SHP77 treated with DMSO at 0.1 percent for 48 hours (cell line): ENCODE data around the gene DNASE1L3.
"Not testable (repeated sequence)": the region's sequence is repeated elsewhere in the genome, so short reads cannot be mapped to it uniquely, and the experiment has no call there.

Experiments used
- DNase-seq: peaks from one replicate; lab custom pipeline; 2025; lab: John Stamatoyannopoulos, UW

The DNASE1L3 gene

DNA sequence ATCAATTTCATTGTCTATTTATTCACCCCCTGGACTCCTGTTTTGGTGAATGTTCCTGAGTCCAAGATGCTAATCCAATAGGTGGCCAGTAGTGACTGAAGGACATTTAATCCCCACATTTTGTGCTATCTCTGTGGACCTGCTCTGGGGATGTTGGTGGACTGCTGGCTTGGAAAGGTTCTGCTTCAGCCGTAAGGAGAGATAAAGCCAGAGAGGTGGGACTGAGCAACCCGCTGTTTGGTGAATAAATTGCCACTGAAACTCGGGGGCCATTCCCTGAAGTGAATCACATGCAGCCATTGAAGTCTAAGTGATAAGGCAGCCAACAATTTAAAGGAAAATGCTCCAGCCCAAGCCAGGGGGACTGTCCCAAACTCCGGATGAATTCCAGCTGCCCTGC lies 25.2 kb upstream of the DNASE1L3 start:
- no peak for DNase-seq

DNA sequence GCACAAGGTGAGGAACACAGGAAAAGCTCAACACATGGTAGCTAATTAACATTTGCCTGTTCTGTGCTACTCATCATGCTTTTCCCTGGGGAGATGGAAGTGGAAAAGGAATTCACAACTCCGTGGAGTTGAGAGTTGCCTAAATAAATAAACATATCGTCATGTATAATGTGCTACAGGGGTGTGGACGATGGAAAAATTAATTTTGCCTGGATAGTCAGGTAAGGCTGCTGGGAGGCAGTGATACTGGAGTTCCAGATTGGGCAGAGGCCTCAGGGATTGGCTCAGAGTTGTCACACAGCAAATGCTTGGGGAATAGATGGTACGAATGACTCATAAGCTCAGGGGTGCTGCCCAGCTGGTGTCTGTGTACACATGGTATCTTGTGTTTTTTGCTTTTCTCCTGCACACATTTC lies 23.8 kb upstream of the DNASE1L3 start:
- DNase-seq, result peak; percentile 15

DNA sequence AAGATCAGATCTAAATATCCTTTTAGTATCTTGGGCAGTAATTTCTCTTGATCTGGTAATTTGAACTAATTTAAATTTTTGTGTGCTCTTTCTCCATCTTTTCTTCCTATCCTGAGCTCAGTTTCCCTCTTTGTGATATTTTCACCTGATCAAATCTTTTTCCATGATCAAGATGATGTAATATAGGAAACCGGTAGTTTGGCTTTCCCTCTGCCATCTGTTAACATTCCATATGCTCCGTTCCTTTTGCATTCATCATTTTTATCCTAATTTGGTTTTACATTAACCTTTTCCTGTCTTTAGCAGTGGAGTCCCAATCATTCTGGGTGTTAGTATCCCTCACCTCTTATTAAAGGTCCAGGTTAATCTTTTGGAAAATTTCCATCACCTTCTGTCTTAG lies 20.9 kb upstream of the DNASE1L3 start:
- no peak for DNase-seq

DNA sequence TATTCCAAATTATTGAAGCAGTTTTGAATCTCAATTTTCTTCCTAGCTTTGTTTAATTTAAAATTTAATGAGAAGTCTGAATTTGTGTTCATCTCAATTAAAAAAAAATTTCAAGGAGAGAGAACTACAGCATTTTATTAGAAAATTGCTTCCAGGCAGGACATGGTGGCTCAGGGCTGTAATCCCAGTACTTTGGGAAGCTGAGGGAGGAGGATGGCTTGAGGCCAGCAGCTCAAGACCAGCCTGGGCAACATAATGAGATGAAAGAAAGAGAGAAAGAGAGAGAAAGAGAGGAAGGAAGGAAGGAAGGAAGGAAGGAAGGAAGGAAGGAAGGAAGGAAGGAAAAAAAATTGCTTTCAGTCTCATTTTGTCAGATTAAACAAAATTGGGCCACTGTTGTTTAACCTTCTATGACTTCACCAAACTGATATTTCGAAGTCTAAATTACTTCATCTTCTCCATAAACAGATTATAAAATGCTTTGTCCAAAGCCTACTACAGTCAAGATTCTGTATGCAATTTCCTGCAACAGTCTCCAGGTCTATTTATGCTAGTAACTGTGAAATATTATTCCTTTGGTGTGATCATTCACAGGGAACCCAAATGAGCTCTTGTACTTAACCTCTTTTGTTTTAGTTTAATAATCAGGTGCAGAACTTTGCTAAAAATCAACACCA lies 20.2 kb upstream of the DNASE1L3 start:
- no peak for DNase-seq

DNA sequence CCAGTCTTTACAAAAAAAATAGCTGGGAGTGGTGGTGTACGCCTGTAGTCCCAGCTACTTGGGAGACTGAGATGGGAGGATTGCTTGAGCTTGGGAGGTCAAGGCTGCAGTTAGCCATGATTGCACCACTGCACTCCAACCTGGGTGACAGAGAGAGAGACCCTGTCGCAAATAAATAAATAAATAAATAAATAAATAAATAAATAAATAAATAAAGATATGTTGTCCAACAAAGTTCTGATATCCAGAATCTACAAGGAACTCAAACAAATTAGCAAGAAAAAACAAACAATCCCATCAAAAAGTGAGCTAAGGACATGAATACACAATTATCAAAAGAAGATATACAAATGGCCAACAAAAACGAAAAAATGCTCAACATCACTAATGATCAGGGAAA lies 17.2 kb upstream of the DNASE1L3 start:
- not testable (repeated sequence) for DNase-seq

DNA sequence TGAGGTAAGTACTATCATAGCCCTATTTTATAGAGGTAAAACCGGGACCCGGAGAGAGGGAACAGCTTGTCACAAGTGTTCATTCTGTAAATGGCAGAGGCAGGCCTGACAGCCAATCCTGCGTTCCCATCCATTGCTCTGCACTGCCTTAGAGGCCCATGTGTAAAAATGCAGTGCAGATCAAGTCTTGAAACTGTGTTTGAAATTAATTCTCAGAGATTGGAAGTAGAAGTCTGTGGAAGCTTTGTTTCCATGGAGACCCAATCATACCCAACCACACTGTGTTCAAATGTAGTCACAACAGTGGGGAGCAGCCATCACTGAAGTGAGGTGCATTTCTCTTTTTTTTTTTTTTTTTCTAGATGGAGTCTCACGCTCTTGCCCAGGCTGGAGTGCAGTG lies 13.1 kb upstream of the DNASE1L3 start:
- no peak for DNase-seq

DNA sequence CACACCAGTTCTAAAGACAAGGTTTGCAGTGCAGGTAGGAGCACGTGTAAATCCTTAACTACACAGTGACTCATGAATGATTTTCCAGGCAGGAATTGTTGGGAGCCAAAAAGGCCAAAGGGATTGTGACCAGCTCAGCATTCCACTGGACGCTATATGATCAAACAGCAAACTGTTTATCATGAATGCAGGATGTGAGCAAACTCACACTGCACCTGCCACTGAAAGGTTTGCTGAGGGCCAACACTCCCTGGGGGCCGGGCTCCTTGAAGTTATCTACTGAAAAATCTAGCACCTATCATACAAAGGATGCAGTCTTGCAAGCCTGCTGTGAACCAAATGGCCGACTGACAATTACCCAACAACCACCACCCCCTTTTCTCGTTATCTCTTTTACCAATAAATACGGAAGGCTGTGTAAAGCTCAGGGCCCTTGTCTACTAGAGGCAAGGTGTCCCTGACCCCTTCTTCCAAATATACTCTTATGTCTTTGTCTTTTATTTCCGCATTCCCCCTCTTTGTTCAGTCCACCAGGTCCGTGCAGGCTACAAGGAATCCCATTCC lies 11.5 kb upstream of the DNASE1L3 start:
- DNase-seq, result no peak

DNA sequence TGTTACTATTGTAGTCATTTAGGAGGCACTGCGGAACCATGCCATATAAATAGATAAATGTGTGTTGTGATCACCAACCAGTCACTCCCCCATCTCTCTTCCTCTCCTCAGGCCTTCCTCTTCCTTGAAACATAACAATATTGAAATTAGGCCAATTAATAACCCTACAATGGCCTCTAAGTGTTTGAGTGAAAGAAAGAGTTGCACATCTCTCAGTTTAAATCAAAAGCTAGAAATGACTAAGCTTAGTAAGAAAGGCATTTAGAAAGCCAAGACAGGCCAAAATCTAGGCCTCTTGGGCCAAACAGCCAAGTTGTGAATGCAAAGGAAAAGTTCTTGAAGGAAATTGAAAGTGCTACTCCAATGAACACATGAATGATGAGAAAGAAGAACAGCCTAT lies 8.1 kb upstream of the DNASE1L3 start:
- DNase-seq, result no peak

DNA sequence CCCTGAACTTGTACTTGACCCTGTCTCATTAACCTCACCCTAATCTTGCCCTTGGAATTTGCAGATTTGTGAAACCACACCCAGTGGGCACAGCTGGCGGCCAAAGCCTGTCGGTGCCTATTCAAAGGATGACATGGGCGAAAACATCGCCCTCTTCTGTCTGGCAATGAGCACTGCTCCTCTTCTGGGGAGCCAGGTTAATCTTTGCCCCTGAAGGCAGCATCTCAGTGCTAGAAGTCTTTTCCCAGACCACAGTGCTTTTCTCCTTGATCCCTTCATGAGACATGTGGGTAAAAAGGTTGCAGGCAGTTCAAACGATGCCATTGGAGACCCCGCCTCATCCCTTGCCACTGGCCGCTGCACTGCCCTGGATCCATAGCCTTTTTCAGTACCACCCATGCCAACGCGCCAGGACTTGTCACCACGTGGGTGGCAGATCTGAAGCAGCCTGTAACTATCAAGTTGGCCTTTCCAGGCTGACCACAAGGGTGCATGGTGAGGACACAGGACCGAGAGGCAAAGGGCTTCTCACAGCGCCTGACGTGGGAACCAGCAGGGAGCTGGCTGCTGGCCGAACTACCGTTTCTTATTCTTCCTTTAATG lies 6.5 kb upstream of the DNASE1L3 start:
- DNase-seq, result peak; percentile 64

DNA sequence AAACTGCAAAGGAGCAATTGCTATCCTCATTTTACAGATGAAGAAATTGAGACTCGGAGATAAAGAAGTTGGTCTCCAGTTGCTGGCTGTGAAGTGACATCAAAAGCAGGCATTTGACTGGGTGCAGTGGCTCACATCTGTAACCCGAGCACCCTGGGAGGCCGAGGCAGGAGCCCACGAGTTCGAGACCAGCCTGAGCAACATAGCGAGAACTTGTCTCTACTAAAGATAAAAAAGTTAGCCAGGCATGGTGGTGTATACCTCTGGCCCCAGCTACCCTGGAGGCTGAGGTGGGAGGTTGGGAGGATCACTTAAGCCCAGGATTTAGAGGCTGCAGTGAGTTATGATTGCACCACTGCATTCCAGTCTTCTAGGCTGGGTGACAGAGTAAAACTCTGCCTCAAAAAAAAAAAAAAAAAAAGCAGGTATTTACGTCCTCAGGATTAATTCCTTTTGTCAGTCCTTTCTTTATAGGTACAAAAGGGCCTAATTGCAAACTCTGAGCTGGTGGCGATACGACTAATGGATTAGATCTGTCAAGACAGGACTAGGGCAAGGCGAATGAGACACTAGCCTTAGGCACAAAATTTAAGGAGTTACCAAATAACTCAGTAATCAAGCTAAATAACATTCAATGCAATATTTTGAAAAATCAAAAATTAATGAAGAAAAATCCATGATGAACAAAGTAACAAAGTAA lies 5.9 kb upstream of the DNASE1L3 start:
- no peak for DNase-seq

DNA sequence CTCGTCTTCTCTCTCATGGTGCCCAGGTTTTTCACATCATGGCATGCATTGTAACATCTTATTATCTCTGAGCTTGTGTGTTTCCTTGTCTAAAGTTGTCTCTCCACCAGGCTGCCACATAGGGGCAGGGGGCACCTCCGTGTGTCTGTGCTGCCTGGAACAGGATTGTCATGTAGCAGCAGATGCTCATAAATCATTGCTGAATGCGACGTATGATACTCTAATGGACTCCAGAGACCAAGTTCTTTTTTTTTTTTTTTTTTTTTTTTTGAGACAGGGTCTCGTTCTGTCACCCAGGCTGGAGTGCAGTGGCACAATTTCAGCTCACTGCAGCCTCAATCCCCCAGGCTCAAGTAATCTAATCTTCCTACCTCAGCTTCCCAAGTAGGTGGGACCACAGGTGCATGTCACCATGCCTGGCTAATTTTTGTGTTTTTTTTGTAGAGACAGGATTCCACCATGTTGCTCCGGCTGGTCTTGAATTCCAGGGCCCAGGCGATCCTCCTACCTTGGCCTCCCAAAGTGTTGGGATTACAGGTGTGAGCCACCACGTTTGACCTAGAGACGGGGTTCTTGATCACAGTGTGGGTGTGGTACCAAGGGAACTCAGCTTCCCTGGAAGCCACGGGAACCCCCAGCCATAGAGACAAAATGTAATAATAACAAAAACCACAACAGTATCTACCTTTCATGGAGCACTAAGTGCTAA lies 4.7 kb upstream of the DNASE1L3 start:
- no peak for DNase-seq

DNA sequence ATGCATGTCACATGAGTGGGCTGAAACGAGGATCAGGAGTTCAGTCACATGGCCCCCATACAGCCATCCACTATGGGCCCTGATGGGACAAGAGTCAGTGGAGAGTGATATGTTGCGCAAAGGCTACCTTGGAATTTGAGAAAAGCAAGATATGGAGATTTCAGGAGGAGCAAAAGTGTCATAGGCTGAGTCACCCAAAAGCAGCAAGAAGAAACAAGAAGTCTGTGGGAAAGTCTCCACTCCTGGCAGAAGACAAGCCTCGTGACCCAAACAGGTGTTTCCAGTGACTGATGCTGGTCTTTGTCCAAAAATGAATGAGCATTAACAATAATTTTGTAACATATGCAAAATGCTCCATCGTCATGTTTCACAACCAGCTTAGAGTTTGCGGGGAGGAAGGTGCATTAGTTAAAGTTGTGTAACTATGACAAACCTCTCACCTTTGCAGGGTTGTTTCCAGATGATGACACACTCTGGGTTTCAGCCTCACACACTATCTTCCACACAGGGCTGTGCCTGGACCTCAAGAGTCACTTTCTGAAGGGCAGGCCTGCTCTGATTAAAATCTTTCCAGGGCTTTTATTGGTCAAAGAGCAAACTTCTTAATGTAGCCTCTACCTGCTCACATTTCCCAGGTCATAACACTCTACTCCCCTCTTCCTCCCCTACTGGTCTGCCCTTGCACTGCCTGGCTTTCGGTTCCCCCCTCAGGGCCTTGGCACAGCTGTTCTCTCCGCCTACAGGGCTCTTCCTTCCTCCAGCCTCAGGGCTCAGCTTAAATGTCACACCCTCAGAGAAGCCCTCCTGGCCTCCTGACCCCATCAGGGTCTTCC lies 3.9 kb upstream of the DNASE1L3 start:
- no peak for DNase-seq

DNA sequence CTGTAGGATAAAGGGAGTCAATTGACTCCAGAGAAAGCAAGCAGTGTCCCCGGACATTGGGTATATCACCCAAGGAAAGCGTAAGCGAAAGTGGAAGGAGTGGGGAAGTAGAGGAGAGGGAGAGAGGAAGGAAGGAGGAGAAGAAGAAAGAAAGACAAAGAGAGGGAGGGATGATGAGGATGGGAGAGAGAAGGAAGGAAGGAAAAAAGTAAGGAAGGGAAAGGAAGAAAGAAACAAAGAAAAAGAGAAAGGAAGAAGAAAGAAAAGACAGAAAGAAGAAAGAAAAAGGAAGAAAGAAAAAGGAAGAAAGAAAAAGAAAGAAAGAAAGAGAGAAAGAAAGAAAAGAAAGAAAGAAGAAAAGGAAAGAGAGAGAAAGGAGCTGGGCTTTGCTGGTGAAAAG lies 839 bp downstream of the DNASE1L3 start:
- DNase-seq, result no peak

DNA sequence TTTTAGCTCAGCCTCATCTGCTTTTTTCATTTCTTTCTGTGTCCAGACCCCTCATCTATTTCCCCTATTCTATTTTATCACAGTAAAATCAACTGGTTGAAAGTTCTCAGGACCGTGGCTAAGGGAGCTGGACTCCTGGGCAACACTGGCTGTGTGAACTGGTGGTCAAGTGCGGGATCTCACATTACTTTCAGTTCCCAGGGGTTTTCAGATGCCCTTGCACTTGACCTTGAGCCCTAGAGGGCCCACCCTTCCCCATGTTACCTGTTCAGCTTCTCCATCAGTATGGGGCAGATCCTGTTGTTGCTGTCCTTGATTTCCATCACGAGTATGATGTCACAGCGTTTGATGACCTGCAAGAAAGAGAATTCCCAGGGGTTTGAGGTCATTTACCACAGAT lies 2.8 kb downstream of the DNASE1L3 start:
- no peak for DNase-seq

DNA sequence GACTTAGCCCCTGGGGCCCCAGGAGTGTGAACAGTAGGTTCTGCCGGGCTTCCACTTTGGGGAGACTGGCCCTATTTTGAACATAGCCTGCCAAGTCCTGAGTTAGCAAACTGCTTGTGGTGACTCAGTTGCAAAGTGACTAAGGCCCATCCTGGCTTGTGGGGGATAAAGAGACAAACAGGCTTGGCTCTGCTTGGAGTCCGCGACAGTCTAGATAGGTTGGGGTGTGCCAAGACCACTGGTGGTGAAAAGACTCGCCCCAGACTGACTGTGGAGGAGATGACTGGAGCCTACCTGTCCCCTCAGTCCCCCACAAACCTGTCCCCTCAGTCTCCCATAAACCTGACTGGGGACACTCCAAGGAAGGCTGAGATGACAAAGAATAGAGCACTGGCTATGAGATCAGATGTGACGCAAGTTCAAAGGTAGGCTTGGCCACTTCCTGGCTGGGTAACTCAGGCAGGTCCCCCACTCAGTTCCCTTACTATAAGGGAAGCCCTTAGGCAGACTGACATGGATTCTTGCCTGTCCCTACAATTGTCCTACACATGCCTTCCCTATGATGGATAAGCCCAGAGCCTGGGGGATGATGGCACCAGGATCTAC lies 4.3 kb downstream of the DNASE1L3 start:
- DNase-seq, result no peak

DNA sequence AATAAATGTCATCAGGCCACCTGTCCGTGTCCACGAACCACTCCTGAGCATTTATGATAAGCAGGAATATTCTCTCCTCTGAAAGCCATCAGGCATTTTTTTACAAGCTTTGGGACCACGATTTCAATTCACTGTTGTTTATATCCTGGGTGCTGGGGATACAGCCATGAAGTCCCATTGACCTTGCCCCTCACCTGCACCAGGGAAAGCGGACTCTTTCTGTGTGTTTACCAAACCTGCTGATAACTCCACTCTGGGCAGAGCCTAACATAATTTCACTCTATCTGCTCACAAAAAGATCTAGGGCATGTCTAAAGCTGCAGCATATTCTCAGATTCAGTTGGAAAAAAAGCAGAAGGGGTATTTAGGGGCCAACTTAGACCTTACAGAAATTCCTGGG lies 4.8 kb downstream of the DNASE1L3 start:
- DNase-seq, result no peak

DNA sequence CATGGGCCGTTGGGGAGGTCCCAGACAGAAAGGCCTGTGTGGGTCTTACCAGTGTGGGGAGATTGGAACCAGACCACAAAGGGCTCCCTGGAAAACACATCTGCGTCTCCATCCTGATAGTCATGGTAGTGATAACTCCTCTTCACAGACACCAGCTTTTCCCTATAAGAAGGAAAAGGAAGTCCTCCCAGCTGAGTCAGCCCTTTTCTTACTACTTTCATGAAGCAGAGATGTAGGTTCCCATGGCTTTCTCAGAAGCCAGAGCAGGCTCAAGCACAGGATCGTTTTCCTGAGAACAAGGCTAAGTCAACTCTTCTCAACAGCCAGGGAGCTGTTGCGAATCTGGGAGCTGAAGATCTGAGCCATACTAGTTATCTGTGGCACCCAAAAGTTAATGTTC lies 6.1 kb downstream of the DNASE1L3 start:
- no peak for DNase-seq

DNA sequence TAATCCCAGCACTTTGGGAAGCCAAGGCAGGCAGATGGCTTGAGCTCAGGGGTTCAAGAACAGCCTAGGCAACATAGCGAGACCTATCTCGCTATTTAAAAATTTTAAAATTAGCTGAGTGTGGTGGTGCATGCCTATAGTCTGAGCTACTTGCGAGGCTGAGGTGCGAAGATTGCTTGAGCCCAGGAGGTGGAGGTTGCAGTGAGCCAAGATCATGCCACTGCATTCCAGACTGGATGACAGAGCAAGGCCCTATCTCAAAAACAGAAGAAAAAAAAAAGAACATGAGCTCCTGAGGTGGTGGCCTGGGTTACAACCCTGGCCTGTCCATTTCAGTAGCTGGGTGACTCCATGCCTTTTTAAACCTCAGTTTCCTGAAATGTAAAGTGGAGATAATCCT lies 7.2 kb downstream of the DNASE1L3 start:
- no peak for DNase-seq

DNA sequence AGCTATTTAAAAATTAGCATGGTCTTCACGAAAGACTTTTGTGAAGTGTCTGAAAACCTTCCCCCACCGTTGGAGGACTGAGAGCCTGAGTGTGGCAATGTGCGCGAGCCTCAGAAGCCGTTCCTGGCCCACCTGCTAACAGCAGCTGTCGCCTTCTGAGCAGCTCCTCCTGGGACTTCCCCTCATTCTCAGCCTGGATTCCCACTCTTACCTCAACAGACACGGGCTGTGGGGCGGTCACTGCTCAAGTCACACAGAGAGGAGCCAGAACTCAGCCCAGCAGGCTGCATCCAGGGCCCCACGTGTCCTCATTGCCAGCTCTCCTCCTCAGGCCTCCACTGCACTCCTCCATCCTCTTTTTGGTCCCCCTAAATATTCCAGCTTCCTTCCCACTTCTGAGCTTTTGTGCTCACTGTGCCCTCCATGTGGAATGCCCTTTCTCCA lies 7.8 kb downstream of the DNASE1L3 start:
- no peak for DNase-seq

DNA sequence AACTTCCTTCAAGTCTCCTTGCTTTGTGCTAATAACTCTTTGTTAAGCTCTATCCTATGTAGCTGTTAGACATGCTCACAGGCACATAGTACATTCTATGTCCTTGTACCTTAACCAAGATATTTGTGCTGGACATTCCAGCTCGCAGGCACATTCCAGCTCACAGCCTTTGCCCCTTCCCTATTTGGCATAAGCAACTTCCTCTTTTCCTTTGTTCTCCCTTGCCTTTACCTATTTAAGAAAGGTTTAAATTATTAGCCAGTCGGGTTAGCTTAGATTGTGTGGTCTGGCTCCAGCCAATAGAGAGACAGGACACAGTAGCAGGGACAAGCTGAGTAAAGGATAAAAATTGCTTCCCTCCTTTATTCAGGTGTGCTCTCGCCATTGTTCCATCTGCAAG lies 9.3 kb downstream of the DNASE1L3 start:
- not testable (repeated sequence) for DNase-seq

DNA sequence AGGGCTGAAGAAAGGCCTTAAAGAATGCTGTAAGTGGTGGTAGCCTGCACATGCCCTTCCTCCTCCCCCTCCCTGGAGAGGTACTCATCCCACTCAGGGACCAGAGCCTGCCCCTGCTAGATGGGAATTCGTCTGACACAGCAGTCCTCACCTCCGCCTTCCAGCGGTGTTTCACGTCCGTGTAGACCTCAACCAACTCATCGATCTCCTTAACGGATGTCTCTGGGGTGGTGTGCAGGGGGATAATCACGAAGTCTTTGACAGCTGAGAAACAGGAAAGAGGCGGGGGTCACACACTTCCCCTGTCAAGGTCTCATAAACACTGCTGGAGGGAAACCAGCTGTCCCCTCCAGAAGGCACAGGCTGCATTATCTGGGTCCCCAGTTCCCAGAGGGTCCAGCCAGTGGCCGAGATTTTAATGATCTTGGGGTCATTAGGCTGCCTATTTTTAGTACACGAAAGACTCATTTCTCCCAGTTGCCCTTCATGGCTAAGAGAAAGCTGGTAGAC lies 9.9 kb downstream of the DNASE1L3 start:
- no peak for DNase-seq
